Lower lobe of right lung (tissue), 2 donors: ENCODE measurements around the gene IGF2. TPM values are rescaled to one million over a fixed set of nuclear protein-coding genes. Genes with fewer than 3 reads are reported as not detected.
A peak's percentile ranks its signal among the peaks of the same experiment; 100 is the strongest.

ENCODE experiments used
- ATAC-seq, 2 donors: fragments of 200-7000 bp; cut with Tn5 transposase; one replicate each; pipeline ENCODE4 v1.9.1; 2020 to 2022; ENCODE audit warnings: mild to moderate bottlenecking in 2 of 2, moderate library complexity in 2 of 2
- DNase-seq: peaks from one replicate; pipeline ENCODE4 v3.0.0-alpha.2; 2020
- H3K27ac ChIP-seq: fragments of 200-600 bp; one replicate; pipeline ENCODE4 v1.8.0; 2022
- H3K27me3 ChIP-seq: fragments of 200-600 bp; one replicate; pipeline ENCODE4 v1.8.0; 2022; ENCODE audit warnings: low read depth
- H3K36me3 ChIP-seq: fragments of 200-600 bp; one replicate; pipeline ENCODE4 v1.8.0; 2022; ENCODE audit warnings: mild to moderate bottlenecking
- H3K4me1 ChIP-seq: fragments of 200-600 bp; one replicate; pipeline ENCODE4 v1.8.0; 2022
- H3K4me3 ChIP-seq: fragments of 200-600 bp; one replicate; pipeline ENCODE4 v1.8.0; 2022; ENCODE audit warnings: mild to moderate bottlenecking
- H3K9me3 ChIP-seq: fragments of 200-600 bp; one replicate; pipeline ENCODE4 v1.8.0; 2022
- CTCF ChIP-seq: fragments of 200-600 bp; IDR thresholded peaks from one replicate; pipeline ENCODE4 v1.8.0; 2022; ENCODE audit warnings: antibody characterized with exemption, mild to moderate bottlenecking
- intact Hi-C: fragments of 100-400 bp; cut with DNase I; formaldehyde crosslinking; loops from one replicate; pipeline ENCODE4 v1.11.0; 2022
- total RNA-seq: library from RNA; stranded (reverse); fragmentation: NEBNext Ultra II Directional; extraction: Animal tissue kit (Norgen Biotek cat#: 25700); gene quantifications from one replicate; pipeline ENCODE4 v1.2.1, GENCODE V29; 2021
- donor health status: DM: no; HTN: yes; CAD: no; lungs with severe emphysema.

The IGF2 gene
- total RNA-seq, 1 donor from 2014 or later = 33.9 TPM

GRCh38 chr11:2154889-2155288, 15.7 kb upstream of the IGF2 start:
- H3K27ac ChIP-seq = no peak overlapping the region
- intact Hi-C loops = loop anchor here (5.0 kb wide), 1 partner anchor 273 kb away; no protein-coding TSS in a partner anchor
- no peak for TF ChIP-seq CTCF
- ATAC-seq (no peak), DNase-seq (no peak)
- H3K36me3 ChIP-seq = no peaks in the 10 kb centered on the region
- H3K4me3 ChIP-seq = no peak overlapping the region
- H3K4me1 ChIP-seq = peaks cover 8% of the 10 kb centered on the region
- no peaks in the 10 kb centered on the region for H3K9me3 ChIP-seq
- peaks cover 40% of the 10 kb centered on the region for H3K27me3 ChIP-seq

GRCh38 chr11:2154195-2154585, 15.0 kb upstream of the IGF2 start:
- Histone ChIP-seq H3K27me3 (peaks cover 43% of the 10 kb centered on the region), H3K36me3 (no peaks in the 10 kb centered on the region), H3K9me3 (no peaks in the 10 kb centered on the region), H3K4me1 (peaks cover 8% of the 10 kb centered on the region), H3K4me3 (no peak overlapping the region), H3K27ac (no peak overlapping the region)
- ATAC-seq (no peak), DNase-seq (no peak)
- no peak for TF ChIP-seq CTCF
- intact Hi-C loops = loop anchor here (5.0 kb wide), 1 partner anchor 272 kb away; no protein-coding TSS in a partner anchor

GRCh38 chr11:2153581-2154194, 14.5 kb upstream of the IGF2 start:
- Histone ChIP-seq H3K4me3 (no peak overlapping the region), H3K36me3 (no peaks in the 10 kb centered on the region), H3K4me1 (peaks cover 8% of the 10 kb centered on the region), H3K9me3 (no peaks in the 10 kb centered on the region), H3K27me3 (peaks cover 47% of the 10 kb centered on the region), H3K27ac (no peak overlapping the region)
- DNase-seq (no peak), ATAC-seq (no peak)
- no peak for TF ChIP-seq CTCF
- intact Hi-C loops = loop anchor here (5.0 kb wide), 1 partner anchor 271 kb away; no protein-coding TSS in a partner anchor

GRCh38 chr11:2151500-2152257, 12.5 kb upstream of the IGF2 start:
- Histone ChIP-seq H3K4me3 (no peak overlapping the region), H3K36me3 (no peaks in the 10 kb centered on the region), H3K9me3 (no peaks in the 10 kb centered on the region), H3K27ac (no peak overlapping the region), H3K27me3 (peaks cover 55% of the 10 kb centered on the region), H3K4me1 (peaks cover 8% of the 10 kb centered on the region)
- intact Hi-C loops = loop anchor here (5.0 kb wide), 1 partner anchor 269 kb away; no protein-coding TSS in a partner anchor
- peak; percentile 77 for DNase-seq
- TF ChIP-seq CTCF = peak; percentile 76
- peak; percentile 75 to 80 for ATAC-seq

- DNase-seq (no peak), ATAC-seq (no peak)
- TF ChIP-seq CTCF = peak; percentile 15
- Histone ChIP-seq H3K27ac (no peak overlapping the region), H3K36me3 (no peaks in the 10 kb centered on the region), H3K9me3 (no peaks in the 10 kb centered on the region), H3K4me3 (no peak overlapping the region), H3K27me3 (peaks cover 57% of the 10 kb centered on the region), H3K4me1 (peaks cover 8% of the 10 kb centered on the region)
- intact Hi-C loops = loop anchor here (5.0 kb wide), 1 partner anchor 268 kb away; no protein-coding TSS in a partner anchor
Measured at GRCh38 chr11:2149864-2150847, 11.0 kb upstream of the IGF2 start.
